Muscle layer of duodenum (tissue), 2 donors: Measurements from ENCODE around the gene LBP.

ENCODE experiments used
- H3K27ac ChIP-seq: one replicate; pipeline ENCODE4 v1.7.0; 2013; ENCODE audit warnings: mild to moderate bottlenecking, low read length
- H3K27me3 ChIP-seq: one replicate; pipeline ENCODE4 v1.7.0; 2013; ENCODE audit warnings: low read depth, mild to moderate bottlenecking, control low read depth, low read length
- H3K36me3 ChIP-seq, 2 donors: one replicate each; pipeline ENCODE4 v1.7.0; 2013; ENCODE audit warnings: low read length in 2 of 2, control low read depth in 1 of 2, mild to moderate bottlenecking in 1 of 2; ENCODE audit not compliant: insufficient read depth in 2 of 2, control insufficient read depth in 1 of 2
- H3K4me1 ChIP-seq, 2 donors: one replicate each; pipeline ENCODE4 v1.7.0; 2013; ENCODE audit warnings: low read length in 2 of 2, mild to moderate bottlenecking in 2 of 2, control low read depth in 1 of 2, moderate library complexity in 1 of 2; ENCODE audit not compliant: insufficient read depth in 2 of 2, control insufficient read depth in 1 of 2
- H3K4me3 ChIP-seq, 2 donors: one replicate each; pipeline ENCODE4 v1.7.0; 2013; ENCODE audit warnings: low read length in 2 of 2, low read depth in 1 of 2, mild to moderate bottlenecking in 1 of 2
- H3K9me3 ChIP-seq, 2 donors: one replicate each; pipeline ENCODE4 v1.7.0; 2013; ENCODE audit warnings: low read length in 2 of 2, control low read depth in 1 of 2, mild to moderate bottlenecking in 1 of 2; ENCODE audit not compliant: control insufficient read depth in 1 of 2
- donor health status: healthy.

The LBP gene

DNA sequence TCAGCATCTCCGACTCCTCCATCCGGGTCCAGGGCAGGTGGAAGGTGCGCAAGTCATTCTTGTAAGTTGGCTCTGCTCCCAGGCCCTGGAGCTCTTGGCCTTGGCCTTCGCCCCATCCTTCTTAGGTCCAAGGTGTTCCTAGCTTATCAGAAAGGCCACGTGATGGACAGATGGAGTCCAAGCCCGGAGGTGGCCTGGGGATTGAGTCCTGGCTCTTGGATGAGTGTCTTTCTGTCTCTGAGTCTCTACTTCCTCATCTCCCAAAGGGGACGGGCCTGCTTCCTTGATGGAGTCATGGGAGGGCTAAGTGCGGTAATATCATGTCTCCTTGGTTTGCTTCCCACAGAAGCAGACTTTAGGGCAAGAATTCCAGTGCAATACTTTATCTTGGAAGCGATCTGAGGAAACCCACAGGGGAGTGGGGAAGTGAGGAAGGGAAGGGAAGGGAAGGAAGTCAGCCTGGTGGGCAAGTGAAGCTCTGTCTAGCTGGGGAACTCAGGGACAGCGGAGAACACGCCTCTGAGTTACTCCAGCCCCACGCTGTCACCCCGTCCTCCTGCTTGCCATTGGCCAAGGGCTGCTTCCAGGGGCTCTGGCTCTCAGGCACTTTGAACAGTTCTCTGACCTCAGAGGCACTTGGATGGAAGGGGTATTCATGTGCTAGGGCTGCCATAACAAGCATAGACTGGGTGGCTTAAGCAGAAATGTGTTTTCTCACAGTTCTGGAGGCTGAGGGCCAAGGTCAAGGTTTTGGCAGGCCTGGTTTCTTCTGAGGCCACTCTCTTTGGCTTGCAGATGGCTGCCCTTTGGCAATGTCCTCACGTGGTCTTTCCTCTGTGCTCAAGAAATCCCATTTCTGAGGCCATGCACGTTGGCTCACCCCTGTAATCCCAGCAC is 4.8 kb downstream of the LBP start:
- H3K36me3 ChIP-seq, result no peaks in the 10 kb centered on the region
- H3K4me3 ChIP-seq, result no peak overlapping the region
- no peaks in the 10 kb centered on the region for H3K4me1 ChIP-seq
- no peaks in the 10 kb centered on the region for H3K27me3 ChIP-seq
- no peak overlapping the region for H3K27ac ChIP-seq
- no peaks in the 10 kb centered on the region for H3K9me3 ChIP-seq

DNA sequence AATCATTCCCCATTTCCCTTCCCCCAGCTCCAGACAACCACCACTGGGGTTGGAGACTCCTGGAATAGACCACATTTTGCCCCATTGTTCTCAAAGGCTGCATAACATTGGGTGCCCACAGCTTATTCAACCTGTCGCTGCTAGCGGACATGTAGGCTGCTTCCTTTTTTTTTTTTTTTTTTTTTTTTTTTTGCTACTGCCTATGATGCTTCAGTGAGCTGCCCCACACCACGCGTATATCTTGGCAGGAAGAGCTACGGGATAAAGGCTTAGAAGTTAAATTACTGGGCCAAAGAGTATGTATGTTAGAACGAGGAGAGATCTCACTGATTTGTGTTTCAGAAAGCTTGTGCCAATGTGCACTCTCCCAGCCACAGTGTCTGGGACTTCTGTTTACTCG is 7.0 kb downstream of the LBP start:
- Histone ChIP-seq H3K27me3 (no peaks in the 10 kb centered on the region), H3K9me3 (no peaks in the 10 kb centered on the region), H3K4me3 (no peak overlapping the region), H3K4me1 (no peaks in the 10 kb centered on the region), H3K36me3 (no peaks in the 10 kb centered on the region), H3K27ac (no peak overlapping the region)

DNA sequence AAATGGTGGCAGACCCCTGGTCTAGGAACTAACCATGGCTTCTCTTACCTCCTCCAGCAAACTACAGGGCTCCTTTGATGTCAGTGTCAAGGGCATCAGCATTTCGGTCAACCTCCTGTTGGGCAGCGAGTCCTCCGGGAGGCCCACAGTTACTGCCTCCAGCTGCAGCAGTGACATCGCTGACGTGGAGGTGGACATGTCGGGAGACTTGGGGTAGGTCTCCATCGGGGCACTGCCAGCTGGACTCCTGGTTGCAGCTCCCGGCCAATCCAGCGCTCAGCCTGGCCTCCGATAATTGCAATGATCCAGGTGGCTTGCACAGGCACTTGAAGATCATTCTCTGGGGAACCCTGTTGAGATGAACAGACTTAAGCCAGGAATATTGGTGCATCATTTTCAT is 7.9 kb downstream of the LBP start:
- no peaks in the 10 kb centered on the region for H3K36me3 ChIP-seq
- H3K9me3 ChIP-seq, result no peaks in the 10 kb centered on the region
- H3K27ac ChIP-seq, result no peak overlapping the region
- no peak overlapping the region for H3K4me3 ChIP-seq
- no peaks in the 10 kb centered on the region for H3K27me3 ChIP-seq
- H3K4me1 ChIP-seq, result no peaks in the 10 kb centered on the region

DNA sequence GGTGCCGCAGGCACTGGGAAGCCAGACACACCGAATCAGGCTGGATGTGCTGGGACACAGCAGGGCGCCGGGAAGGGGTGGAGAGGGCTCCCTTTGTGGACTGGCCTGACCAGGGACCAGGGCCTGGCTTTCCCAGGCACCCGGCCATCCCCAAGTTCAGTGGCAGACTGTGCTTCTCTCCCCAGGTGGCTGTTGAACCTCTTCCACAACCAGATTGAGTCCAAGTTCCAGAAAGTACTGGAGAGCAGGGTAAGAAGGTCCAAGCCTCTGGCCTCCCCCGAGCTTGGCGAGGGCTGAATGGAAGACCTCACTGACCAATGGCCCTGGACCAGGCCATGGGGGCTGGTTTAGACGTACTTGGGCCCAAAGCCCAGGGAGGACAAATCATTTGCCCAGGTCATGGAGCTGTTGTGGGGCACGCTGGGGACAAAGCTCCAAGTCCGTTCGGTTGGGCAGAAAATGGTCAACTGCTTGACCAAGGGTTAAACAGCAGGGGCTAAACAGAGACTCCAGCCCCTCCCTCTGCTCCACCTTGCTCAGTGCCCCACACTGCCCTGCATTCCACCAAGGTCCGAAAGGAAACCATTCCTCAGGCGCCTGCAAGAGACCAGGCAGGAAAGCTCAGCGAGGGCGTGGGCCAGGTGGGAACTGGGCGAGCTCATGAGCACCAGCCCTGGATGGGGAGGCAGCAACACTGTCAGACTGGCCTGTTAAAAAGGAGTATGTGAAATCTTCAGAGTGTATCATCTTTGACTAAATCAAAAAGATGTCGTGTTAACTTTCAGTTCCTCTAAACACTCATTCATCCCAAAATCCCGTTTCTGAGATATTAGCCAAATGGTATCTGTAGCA is 9.1 kb downstream of the LBP start:
- H3K36me3 ChIP-seq, result no peaks in the 10 kb centered on the region
- no peak overlapping the region for H3K27ac ChIP-seq
- no peaks in the 10 kb centered on the region for H3K9me3 ChIP-seq
- no peak overlapping the region for H3K4me3 ChIP-seq
- H3K27me3 ChIP-seq, result no peaks in the 10 kb centered on the region
- no peaks in the 10 kb centered on the region for H3K4me1 ChIP-seq

DNA sequence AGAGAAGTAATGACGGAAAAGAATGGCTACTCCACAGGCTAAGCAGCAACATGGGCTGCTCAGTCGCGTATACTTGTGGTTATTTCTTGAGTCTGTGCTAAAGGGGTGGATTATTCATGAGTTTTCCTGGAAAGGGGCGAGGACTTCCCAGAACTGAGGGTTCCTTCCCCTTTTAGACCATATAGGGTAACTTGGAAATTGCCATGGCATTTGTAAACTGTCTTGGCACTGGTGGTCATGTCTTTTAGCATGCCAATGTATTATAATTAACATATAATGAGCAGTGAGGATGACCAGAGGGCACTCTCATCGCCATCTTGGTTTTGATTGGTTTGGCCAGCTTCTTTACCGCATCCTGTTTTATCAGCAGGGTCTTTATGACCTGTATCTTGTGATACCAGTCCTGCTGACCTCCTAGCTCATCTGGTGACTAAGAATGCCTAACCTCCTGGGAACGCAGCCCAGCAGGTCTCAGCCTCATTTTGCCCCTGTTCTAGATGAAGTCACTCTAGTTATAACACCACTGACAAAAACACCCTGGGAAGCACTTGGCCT is 11.4 kb downstream of the LBP start:
- Histone ChIP-seq H3K4me1 (no peaks in the 10 kb centered on the region), H3K4me3 (no peak overlapping the region), H3K36me3 (no peaks in the 10 kb centered on the region), H3K27ac (no peak overlapping the region), H3K9me3 (no peaks in the 10 kb centered on the region), H3K27me3 (no peaks in the 10 kb centered on the region)

DNA sequence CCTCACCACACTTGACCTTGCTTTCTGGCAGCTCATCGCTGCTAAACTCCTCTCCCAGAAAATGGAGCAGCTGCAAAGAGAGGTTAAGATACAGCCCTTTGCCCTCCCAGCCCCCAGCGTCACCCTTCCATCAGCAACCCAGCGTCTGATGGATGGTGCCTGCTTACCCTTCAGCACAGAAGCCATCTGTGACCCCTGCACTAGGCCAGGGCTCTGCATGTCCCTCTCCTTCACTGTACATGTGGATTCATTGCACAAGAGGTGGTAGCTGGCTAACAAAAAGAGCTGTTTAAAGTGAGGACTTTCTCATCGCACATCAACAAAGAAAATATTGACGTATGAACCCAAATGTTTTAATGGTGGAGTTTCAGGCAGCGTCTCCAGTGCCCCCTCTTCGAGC is 12.3 kb downstream of the LBP start:
- Histone ChIP-seq H3K27ac (no peak overlapping the region), H3K9me3 (no peaks in the 10 kb centered on the region), H3K27me3 (no peaks in the 10 kb centered on the region)

DNA sequence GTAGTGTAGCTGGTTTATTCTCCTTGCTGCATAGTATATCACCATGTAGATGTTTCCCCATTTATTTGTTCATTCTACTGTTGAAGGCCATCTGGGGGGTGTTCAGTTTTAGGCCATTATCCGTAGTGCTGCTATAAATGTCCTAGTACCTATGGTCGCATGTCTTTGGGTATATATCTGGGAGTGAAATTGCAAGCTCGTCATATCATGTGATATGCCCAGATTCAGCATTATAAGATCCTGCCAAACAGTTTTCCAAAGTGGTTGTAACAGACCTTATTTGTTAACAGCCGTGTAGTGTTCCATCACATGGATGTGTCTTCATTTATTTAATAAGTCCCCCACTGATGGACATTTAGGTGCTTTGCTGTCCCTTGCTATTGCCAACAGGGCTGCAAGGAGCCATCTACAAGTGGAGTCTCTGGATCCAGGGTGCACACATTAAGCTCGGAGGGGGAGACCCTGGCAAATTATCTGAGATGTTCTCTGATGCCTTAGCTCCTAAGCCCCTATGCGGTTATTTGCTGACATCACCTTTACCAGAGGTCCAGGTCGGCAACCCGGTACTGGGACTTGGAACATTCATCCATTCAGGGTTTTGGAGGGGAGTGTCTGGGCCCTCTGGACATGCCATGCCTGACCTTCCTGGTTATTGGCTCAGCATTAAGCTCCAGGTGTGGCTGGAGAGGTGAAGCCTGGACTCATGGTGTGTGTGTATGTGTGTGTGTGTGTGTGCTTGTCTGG is 16.9 kb downstream of the LBP start:
- Histone ChIP-seq H3K27ac (no peak overlapping the region), H3K27me3 (no peaks in the 10 kb centered on the region), H3K9me3 (no peaks in the 10 kb centered on the region), H3K36me3 (no peaks in the 10 kb centered on the region), H3K4me3 (no peak overlapping the region), H3K4me1 (no peaks in the 10 kb centered on the region)

More for the DNA sequence above, 12.3 kb downstream of the LBP start:
- Histone ChIP-seq H3K4me1 (no peaks in the 10 kb centered on the region), H3K4me3 (no peak overlapping the region), H3K36me3 (no peaks in the 10 kb centered on the region)

DNA sequence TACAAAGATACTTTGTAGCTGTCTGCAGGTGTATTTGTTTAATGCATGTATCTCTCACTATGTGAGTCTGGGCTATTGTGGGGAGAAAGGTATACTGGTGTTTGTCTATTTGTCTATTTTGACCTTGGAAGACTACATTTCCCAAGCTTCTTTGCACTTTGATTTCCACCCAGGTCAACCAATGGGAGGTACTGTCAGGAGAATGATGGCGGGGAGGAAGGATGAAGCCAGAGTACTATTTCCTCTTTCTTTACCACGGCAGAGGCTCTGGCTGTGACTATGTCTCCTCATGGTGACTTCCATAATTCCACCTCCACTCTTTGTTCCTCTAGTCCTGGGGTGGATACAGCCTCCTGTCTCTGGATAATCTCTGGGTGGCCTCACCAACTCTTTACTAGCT is 23.1 kb downstream of the LBP start:
- Histone ChIP-seq H3K27ac (no peak overlapping the region), H3K9me3 (no peaks in the 10 kb centered on the region), H3K4me3 (no peak overlapping the region), H3K27me3 (peaks cover 4% of the 10 kb centered on the region), H3K36me3 (no peaks in the 10 kb centered on the region), H3K4me1 (no peaks in the 10 kb centered on the region)

DNA sequence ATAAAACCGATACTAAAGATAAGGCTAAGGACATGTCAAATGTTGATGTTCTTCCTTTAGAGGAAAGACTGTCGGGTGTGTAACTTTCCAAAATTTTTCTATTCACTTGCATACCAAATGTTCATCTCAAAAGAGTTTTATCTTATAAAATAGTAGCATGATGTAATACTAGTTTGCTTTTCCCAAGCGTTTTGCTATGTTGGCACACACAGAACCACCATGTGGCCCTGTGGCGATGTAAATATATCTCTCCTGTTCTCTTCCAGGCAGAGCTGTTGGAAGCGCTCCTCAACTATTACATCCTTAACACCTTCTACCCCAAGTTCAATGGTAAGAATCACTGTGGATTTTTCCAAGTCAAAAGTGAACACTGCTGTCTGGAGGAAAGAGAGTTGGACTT is 26.5 kb downstream of the LBP start:
- H3K36me3 ChIP-seq, result no peaks in the 10 kb centered on the region
- no peak overlapping the region for H3K27ac ChIP-seq

DNA sequence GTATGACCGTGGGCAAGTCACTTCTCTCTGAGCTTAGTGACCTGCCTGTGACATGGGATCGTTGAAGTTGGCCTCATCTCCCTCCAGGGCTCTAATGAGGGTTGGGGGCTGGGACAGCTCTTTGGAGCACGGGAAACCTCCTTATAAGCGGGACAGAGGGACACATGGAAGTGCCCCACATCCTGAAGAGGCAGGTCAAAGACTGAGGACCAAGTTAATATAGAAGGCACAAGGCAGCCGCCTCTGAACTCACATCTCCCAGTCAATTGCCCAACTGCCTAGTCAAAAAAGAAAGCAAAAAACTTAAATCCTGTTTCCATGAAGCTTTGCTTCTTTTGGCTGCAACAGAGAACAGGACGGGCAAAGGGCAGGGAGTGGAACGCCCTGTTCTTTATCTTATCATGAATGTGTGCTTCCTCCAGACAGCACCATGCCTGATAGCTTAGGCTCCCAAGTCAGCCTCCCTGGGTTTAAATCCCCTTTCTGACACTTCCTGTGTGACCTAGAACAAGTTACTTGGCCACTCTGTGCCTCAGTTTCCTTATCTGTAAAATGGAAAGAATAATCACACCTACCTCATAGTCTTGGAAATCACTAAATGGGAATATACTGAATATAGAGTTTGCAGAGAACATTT is 27.1 kb downstream of the LBP start:
- no peaks in the 10 kb centered on the region for H3K4me1 ChIP-seq
- peaks cover 4% of the 10 kb centered on the region for H3K27me3 ChIP-seq
- no peaks in the 10 kb centered on the region for H3K36me3 ChIP-seq
- no peak overlapping the region for H3K27ac ChIP-seq
- H3K4me3 ChIP-seq, result no peak overlapping the region
- H3K9me3 ChIP-seq, result no peaks in the 10 kb centered on the region

More for the DNA sequence above, 26.5 kb downstream of the LBP start:
- Histone ChIP-seq H3K4me1 (no peaks in the 10 kb centered on the region), H3K4me3 (no peak overlapping the region), H3K27me3 (peaks cover 4% of the 10 kb centered on the region), H3K9me3 (no peaks in the 10 kb centered on the region)
